ENCODE data around the gene TOR1AIP1. TPM values are rescaled to one million over a fixed set of nuclear protein-coding genes. Genes with fewer than 3 reads are reported as not detected.
A peak's percentile ranks its signal among the peaks of the same experiment; 100 is the strongest.
"Not testable (repeated sequence)": the region's sequence is repeated elsewhere in the genome, so short reads cannot be mapped to it uniquely, and the experiment has no call there.

Gene TOR1AIP1
- total RNA-seq, 1 donor from 2014 or later, result 27.1 TPM

- ATAC-seq, result no peak
Measured at GRCh38 chr1:179939941-179940340, 57.9 kb downstream of the TOR1AIP1 start.

GRCh38 chr1:179941454-179941853 is 59.4 kb downstream of the TOR1AIP1 start:
- ATAC-seq, result no peak

- ATAC-seq, result no peak
Measured at GRCh38 chr1:179950651-179951050, 68.6 kb downstream of the TOR1AIP1 start.

- no peak for ATAC-seq
Measured at GRCh38 chr1:179951383-179952144, 69.5 kb downstream of the TOR1AIP1 start.

- no peak for ATAC-seq
Measured at GRCh38 chr1:179952186-179952585, 70.1 kb downstream of the TOR1AIP1 start.

GRCh38 chr1:179953974-179954492 is 71.9 kb downstream of the TOR1AIP1 start:
- ATAC-seq, result peak; percentile 1

- peak; percentile 99 for ATAC-seq
Measured at GRCh38 chr1:179954493-179955286, 72.6 kb downstream of the TOR1AIP1 start, which contains the start of gene CEP350. Gene CEP350, plus strand, starts transcription at chr1:179954810. Its CDS starts 31,372 bp downstream, at chr1:179986182.

- no peak for ATAC-seq
Measured at GRCh38 chr1:179955287-179955680, 73.2 kb downstream of the TOR1AIP1 start.

GRCh38 chr1:179955731-179956130 is 73.6 kb downstream of the TOR1AIP1 start:
- ATAC-seq, result no peak

- no peak for ATAC-seq
Measured at GRCh38 chr1:179958359-179958758, 76.3 kb downstream of the TOR1AIP1 start.

GRCh38 chr1:179962168-179962567 is 80.1 kb downstream of the TOR1AIP1 start:
- not testable (repeated sequence) for ATAC-seq

GRCh38 chr1:179966551-179966950 is 84.5 kb downstream of the TOR1AIP1 start:
- no peak for ATAC-seq

GRCh38 chr1:179968284-179968993 is 86.4 kb downstream of the TOR1AIP1 start:
- no peak for ATAC-seq

- ATAC-seq, result no peak
Measured at GRCh38 chr1:179968994-179969919, 87.2 kb downstream of the TOR1AIP1 start.

Other genes starting within 250 kb of the TOR1AIP1 start
- not detected for gene FAM163A, start 139.0 kb upstream of the TOR1AIP1 start, total RNA-seq
- 42.7 TPM for gene TOR1AIP2, start 4.5 kb upstream of the TOR1AIP1 start, total RNA-seq
- gene CEP350, start 72.5 kb downstream of the TOR1AIP1 start, total RNA-seq, result 35.1 TPM